Activated CD8-positive, alpha-beta memory T cell treated with anti-CD3 and anti-CD28 coated beads, Interleukin-2, amount 10 ng/mL, durations not matched to agents 7 days and 5 days (primary cell): Measurements from ENCODE around the gene VSTM2B. TPM values are rescaled to one million over a fixed set of nuclear protein-coding genes. Genes with fewer than 3 reads are reported as not detected.
"Not testable (repeated sequence)": the region's sequence is repeated elsewhere in the genome, so short reads cannot be mapped to it uniquely, and the experiment has no call there.

ENCODE experiments used
- ATAC-seq: fragments of 150-1000 bp; cut with Tn5 transposase; one replicate; pipeline ENCODE4 v1.10.0; 2021; ENCODE audit warnings: moderate library complexity
- CTCF ChIA-PET: fragments of 350-600 bp; sonication (Branson Sonifier 250); formaldehyde crosslinking; loops from one replicate; lab custom pipeline; 2021; ENCODE audit warnings: antibody characterized with exemption; lab: Charles Lee
- DNase-seq: peaks from one replicate; pipeline ENCODE4 v3.0.0-alpha.2; 2020
- H3K27ac Mint-ChIP-seq: one replicate; pipeline ENCODE4 v1.8.0; 2021; ENCODE audit warnings: mild to moderate bottlenecking, mixed read lengths
- H3K27me3 Mint-ChIP-seq: one replicate; pipeline ENCODE4 v1.8.0; 2021; ENCODE audit warnings: mixed read lengths
- H3K36me3 Mint-ChIP-seq: one replicate; pipeline ENCODE4 v1.8.0; 2021; ENCODE audit warnings: mild to moderate bottlenecking, mixed read lengths
- H3K4me1 Mint-ChIP-seq: one replicate; pipeline ENCODE4 v1.8.0; 2021; ENCODE audit warnings: mixed read lengths
- H3K4me3 Mint-ChIP-seq: one replicate; pipeline ENCODE4 v1.8.0; 2021; ENCODE audit warnings: mild to moderate bottlenecking, moderate library complexity, mixed read lengths
- H3K9me3 Mint-ChIP-seq: one replicate; pipeline ENCODE4 v1.8.0; 2022; ENCODE audit warnings: low read depth, mixed read lengths
- total RNA-seq, 2 experiments: library from RNA; stranded (reverse); gene quantifications; one replicate each; pipeline ENCODE4 v1.2.3, GENCODE V29; 2021

VSTM2B gene
- total RNA-seq, 2 experiments from 2014 or later, result not detected

- no peaks in the 10 kb centered on the region for H3K27me3 Mint-ChIP-seq
- CTCF ChIA-PET, result no interaction called here
- ATAC-seq (no peak), DNase-seq (no peak)
- no peaks in the 10 kb centered on the region for H3K36me3 Mint-ChIP-seq
- H3K4me1 Mint-ChIP-seq, result no peaks in the 10 kb centered on the region
- H3K27ac Mint-ChIP-seq, result no peak overlapping the region
- no peaks in the 10 kb centered on the region for H3K9me3 Mint-ChIP-seq
- no peak overlapping the region for H3K4me3 Mint-ChIP-seq
These were observed 17.6 kb downstream of the VSTM2B start for GRCh38 chr19:29543381-29543780.

DNA sequence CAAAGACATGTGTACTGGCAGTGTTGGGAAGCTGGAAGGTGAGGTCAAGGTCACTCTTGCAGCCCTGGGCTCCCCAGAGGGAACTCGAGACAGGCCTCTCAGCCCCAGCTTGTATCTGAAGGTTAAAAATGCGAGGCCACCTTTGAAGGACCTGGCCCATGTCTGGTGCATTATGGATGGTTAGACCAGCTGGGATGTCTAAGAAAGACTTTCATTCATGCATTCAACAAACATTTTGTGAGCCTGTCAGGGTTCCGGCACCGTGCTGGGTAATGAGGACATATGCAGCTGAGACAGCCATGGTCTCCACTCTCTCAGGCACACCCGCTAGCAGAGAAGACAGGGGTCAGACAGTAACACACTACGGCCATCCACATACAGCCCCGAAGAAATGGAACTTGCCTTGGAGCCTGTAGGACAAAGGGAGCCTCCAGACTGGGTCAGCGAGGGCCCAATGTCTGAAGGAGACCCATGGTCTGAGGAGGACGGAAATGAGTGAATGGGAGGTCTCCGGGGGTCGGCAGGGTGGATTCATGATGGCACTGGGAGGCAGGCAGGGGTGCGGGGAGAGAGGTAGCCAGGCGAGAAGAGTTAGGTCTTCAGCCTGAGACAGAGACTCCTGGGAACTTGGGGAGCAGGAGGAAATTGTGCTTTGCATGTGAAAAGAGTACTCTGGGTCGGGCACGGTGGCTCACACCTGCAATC, 19.0 kb downstream of the VSTM2B start:
- no peak for DNase-seq
- Mint-ChIP-seq H3K4me1 (no peaks in the 10 kb centered on the region), H3K36me3 (no peaks in the 10 kb centered on the region), H3K9me3 (no peaks in the 10 kb centered on the region), H3K27ac (no peak overlapping the region), H3K27me3 (no peaks in the 10 kb centered on the region), H3K4me3 (no peak overlapping the region)
- no peak for ATAC-seq
- CTCF ChIA-PET, result interaction anchor here (0.7 kb wide), 1 partner anchor 9 kb away, joined by 3 read pairs; no protein-coding TSS in a partner anchor

DNA sequence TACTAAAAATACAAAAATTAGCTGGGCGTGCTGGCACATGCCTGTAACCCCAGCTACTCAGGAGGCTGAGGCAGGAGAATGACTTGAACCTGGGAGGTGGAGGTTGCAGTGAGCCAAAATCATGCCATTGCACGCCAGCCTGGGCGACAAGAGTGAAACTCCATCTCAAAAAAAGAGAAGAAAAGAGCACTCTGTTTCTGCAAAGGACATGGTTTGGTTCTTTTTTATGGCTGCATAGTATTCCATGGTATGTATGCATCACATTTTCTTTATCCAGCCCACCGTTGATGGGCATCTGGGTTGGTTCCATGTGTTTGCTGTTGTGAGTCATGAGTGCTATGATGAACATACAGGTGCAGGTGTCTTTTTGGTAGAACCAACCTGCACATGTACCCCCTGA, 19.7 kb downstream of the VSTM2B start:
- H3K4me1 Mint-ChIP-seq, ATAC-seq, H3K27me3 Mint-ChIP-seq, H3K4me3 Mint-ChIP-seq, H3K36me3 Mint-ChIP-seq, H3K27ac Mint-ChIP-seq, CTCF ChIA-PET, DNase-seq, H3K9me3 Mint-ChIP-seq: not testable (repeated sequence)

GRCh38 chr19:29545866-29546582, 20.2 kb downstream of the VSTM2B start:
- no peaks in the 10 kb centered on the region for H3K27me3 Mint-ChIP-seq
- H3K9me3 Mint-ChIP-seq, result no peaks in the 10 kb centered on the region
- CTCF ChIA-PET, result no interaction called here
- no peak overlapping the region for H3K4me3 Mint-ChIP-seq
- no peaks in the 10 kb centered on the region for H3K4me1 Mint-ChIP-seq
- H3K27ac Mint-ChIP-seq, result no peak overlapping the region
- no peak for ATAC-seq
- H3K36me3 Mint-ChIP-seq, result no peaks in the 10 kb centered on the region
- no peak for DNase-seq

GRCh38 chr19:29546583-29547190, 20.9 kb downstream of the VSTM2B start:
- DNase-seq (no peak), ATAC-seq (no peak)
- Mint-ChIP-seq H3K9me3 (no peaks in the 10 kb centered on the region), H3K36me3 (no peaks in the 10 kb centered on the region), H3K27me3 (no peaks in the 10 kb centered on the region), H3K4me1 (no peaks in the 10 kb centered on the region), H3K27ac (no peak overlapping the region), H3K4me3 (no peak overlapping the region)
- CTCF ChIA-PET, result no interaction called here

DNA sequence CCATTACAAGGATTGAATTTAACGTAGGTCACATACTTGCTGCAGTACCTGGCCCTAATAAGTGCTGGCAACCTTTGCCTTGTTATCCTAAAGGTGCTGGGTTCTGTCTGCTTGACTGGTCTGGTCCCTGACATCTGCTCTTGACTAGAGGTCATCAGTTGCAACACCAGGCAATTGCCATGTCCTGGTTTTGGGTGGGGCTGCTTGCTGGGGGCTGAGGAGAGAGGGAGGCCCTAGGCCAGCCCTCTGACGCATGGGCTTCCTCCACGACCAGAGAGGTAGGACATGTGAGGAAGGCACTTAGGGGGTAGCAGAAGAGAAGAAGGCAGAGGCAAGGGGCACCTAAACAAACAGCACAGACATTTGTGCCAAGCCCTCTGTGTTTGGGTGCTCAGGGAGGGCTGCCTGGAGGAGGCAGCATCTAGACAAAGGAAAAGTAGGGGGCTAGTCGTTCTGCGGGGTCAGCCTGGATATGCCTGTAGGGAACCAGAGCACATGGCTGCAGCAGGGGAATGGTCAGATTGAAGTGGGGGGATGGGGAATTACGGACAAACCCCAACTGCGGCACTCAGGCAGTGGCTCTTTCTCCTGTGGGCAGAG, 21.7 kb downstream of the VSTM2B start:
- CTCF ChIA-PET, result no interaction called here
- no peak for ATAC-seq
- Mint-ChIP-seq H3K27me3 (no peaks in the 10 kb centered on the region), H3K9me3 (no peaks in the 10 kb centered on the region), H3K4me1 (no peaks in the 10 kb centered on the region), H3K4me3 (no peak overlapping the region), H3K36me3 (no peaks in the 10 kb centered on the region), H3K27ac (no peak overlapping the region)
- no peak for DNase-seq

- no peak for ATAC-seq
- CTCF ChIA-PET, result no interaction called here
- no peaks in the 10 kb centered on the region for H3K9me3 Mint-ChIP-seq
- DNase-seq, result no peak
- no peaks in the 10 kb centered on the region for H3K4me1 Mint-ChIP-seq
- H3K4me3 Mint-ChIP-seq, result no peak overlapping the region
- H3K27ac Mint-ChIP-seq, result no peak overlapping the region
- no peaks in the 10 kb centered on the region for H3K36me3 Mint-ChIP-seq
- H3K27me3 Mint-ChIP-seq, result no peaks in the 10 kb centered on the region
These were observed 22.2 kb downstream of the VSTM2B start for GRCh38 chr19:29547981-29548380.

DNA sequence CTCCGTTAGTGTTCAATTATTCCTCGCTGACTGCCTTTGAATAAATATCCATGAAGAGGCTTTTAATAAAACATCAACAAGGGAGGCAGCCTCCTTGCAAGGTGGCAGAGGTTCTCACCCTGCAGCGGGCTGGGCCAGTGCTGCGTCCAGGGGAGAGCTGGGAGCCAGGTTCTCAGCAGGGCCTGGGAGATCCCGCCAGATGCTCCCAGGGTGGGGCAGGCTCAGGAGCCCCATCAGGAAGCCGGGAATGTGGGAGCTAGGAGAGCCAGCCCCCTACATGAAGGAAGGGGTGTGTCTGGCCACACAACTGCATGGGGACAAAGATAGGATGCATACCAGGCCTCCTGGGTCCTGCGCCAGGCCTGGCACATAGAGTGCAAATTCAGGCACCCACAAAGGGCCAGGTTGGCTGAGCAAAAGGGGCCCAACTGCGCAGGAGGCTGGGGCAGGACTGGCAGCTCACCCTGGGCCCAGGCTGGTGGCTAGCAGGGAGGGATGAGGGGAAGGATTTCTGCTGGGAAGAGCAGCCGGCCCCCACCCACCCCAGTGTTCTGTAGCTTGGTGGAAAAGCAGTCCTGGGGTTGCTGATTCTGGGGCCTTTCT, 22.8 kb downstream of the VSTM2B start:
- ATAC-seq, result no peak
- DNase-seq, result no peak
- Mint-ChIP-seq H3K4me1 (no peaks in the 10 kb centered on the region), H3K4me3 (no peak overlapping the region), H3K36me3 (no peaks in the 10 kb centered on the region), H3K27me3 (no peaks in the 10 kb centered on the region), H3K9me3 (no peaks in the 10 kb centered on the region), H3K27ac (no peak overlapping the region)
- CTCF ChIA-PET, result no interaction called here

DNA sequence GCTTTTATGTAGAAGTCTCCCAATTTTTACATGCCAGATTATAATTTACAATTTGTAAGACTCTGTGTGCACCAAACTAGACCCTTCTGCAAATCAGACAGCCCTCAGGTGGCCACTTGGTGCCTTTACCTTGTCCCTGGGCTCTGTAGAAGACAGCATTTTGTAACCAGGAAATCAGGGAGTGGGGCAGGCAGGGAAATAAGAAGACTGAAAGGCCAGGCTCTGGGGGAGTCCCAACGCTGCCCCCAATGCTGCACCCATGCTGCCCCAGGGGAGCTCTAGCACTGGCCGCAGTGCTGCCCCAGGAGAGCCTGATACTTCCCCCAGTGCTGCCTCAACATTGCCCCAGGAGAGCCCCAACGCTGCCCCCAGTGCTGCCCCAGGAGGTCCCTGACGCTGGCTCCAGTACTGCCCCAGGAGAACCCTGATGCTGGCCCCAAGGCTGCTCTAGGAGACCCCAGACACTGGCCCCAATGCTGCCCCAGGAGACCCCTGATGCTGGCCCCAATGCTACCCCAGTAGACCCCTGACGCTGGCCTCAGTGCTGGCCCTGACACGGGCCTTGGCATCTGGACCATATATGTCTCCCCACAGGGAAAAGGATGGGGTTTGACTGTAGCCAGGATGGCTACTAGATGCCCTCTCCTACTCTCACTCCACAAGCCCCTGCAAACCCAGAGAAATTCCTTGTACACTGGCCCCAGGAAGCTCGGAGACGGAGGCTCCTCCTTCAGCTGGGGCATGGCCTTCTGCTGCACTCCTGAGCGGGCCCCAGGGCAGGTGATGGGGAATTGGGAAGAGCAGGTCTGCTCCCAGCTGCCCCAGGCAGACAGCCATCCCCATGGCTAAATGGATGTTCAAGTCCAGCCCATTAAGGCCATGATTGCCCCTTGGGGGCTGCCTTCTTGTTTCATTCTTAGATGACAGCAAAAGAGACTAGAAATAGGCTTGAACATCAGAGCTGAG, 23.6 kb downstream of the VSTM2B start:
- Mint-ChIP-seq H3K9me3 (peaks cover under 1% of the 10 kb centered on the region), H3K27ac (no peak overlapping the region), H3K27me3 (peaks cover 3% of the 10 kb centered on the region), H3K36me3 (no peaks in the 10 kb centered on the region), H3K4me3 (no peak overlapping the region), H3K4me1 (no peaks in the 10 kb centered on the region)
- CTCF ChIA-PET, result no interaction called here
- ATAC-seq (no peak), DNase-seq (no peak)

GRCh38 chr19:29550896-29551295, 25.1 kb downstream of the VSTM2B start:
- CTCF ChIA-PET, result no interaction called here
- no peak for DNase-seq
- H3K4me1 Mint-ChIP-seq, result no peaks in the 10 kb centered on the region

DNA sequence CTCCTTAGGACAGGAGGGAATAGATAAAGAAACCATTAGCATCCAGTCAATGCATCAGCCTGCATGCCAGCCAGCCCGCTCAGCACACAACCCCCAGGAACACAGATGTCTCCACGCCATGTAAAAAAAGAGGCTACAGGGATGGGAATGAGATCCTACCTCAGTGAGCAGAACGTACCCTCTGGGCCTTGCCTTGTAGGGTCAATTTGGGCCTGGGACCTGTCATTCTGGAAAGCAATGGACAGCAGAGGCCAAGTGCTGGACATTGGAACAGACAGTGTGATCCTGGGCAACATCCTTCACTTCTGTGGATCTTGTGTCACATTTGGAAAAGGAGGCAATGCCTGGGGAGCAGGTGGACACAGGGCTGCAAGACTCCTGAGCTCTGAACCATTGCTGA, 26.0 kb downstream of the VSTM2B start:
- peaks cover 24% of the 10 kb centered on the region for H3K27me3 Mint-ChIP-seq
- no peaks in the 10 kb centered on the region for H3K36me3 Mint-ChIP-seq
- no peaks in the 10 kb centered on the region for H3K4me1 Mint-ChIP-seq
- H3K4me3 Mint-ChIP-seq, result no peak overlapping the region
- CTCF ChIA-PET, result no interaction called here
- no peak overlapping the region for H3K27ac Mint-ChIP-seq
- DNase-seq, result no peak
- peaks cover 3% of the 10 kb centered on the region for H3K9me3 Mint-ChIP-seq
- ATAC-seq, result no peak

More at GRCh38 chr19:29550896-29551295, 25.1 kb downstream of the VSTM2B start:
- peaks cover 16% of the 10 kb centered on the region for H3K27me3 Mint-ChIP-seq
- H3K9me3 Mint-ChIP-seq, result peaks cover 3% of the 10 kb centered on the region
- ATAC-seq, result no peak
- no peaks in the 10 kb centered on the region for H3K36me3 Mint-ChIP-seq
- no peak overlapping the region for H3K4me3 Mint-ChIP-seq
- no peak overlapping the region for H3K27ac Mint-ChIP-seq

- H3K27ac Mint-ChIP-seq, result no peak overlapping the region
- ATAC-seq (no peak), DNase-seq (no peak)
- H3K27me3 Mint-ChIP-seq, result peaks cover 24% of the 10 kb centered on the region
- no peaks in the 10 kb centered on the region for H3K36me3 Mint-ChIP-seq
- no peak overlapping the region for H3K4me3 Mint-ChIP-seq
- CTCF ChIA-PET, result no interaction called here
- H3K4me1 Mint-ChIP-seq, result no peaks in the 10 kb centered on the region
- peaks cover 3% of the 10 kb centered on the region for H3K9me3 Mint-ChIP-seq
These were observed 26.9 kb downstream of the VSTM2B start for GRCh38 chr19:29552454-29553280.
